Measurements from ENCODE around the gene ADSS2.

Gene ADSS2

DNA sequence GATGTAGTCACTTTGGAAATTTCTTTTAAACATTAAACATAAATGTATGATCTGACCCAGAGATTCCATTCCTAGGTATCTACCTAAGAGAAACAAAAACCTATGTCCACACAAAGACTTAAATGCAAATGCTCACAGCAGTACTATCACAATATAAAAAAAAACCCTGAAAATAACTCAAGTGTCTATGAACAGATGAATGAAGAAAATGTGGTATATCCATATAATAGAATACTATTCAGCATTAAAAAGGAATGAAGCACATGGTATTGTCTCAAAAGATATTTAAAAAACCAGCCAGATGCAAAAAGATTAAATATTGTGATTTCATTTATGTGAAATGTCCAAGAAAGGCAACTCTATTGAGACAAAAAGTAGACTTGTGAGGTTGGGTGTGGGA lies 48.3 kb downstream of the ADSS2 start:
- peaks cover 42% of the 10 kb centered on the region for H3K9me3 Mint-ChIP-seq
- no peak overlapping the region for H3K27ac Mint-ChIP-seq
- H3K27me3 Mint-ChIP-seq (ENCODE audit: low read depth): no peaks in the 10 kb centered on the region
- H3K4me1 Mint-ChIP-seq: no peaks in the 10 kb centered on the region
- peaks cover 84% of the 10 kb centered on the region for H3K36me3 Mint-ChIP-seq (ENCODE audit: low read depth)
- TF ChIP-seq, protein P1, sequence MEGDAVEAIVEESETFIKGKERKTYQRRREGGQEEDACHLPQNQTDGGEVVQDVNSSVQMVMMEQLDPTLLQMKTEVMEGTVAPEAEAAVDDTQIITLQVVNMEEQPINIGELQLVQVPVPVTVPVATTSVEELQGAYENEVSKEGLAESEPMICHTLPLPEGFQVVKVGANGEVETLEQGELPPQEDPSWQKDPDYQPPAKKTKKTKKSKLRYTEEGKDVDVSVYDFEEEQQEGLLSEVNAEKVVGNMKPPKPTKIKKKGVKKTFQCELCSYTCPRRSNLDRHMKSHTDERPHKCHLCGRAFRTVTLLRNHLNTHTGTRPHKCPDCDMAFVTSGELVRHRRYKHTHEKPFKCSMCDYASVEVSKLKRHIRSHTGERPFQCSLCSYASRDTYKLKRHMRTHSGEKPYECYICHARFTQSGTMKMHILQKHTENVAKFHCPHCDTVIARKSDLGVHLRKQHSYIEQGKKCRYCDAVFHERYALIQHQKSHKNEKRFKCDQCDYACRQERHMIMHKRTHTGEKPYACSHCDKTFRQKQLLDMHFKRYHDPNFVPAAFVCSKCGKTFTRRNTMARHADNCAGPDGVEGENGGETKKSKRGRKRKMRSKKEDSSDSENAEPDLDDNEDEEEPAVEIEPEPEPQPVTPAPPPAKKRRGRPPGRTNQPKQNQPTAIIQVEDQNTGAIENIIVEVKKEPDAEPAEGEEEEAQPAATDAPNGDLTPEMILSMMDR (IDR thresholded peaks at IDR 0.05; ENCODE audit: unreplicated experiment in 3 of 3): no peak
- H3K4me3 Mint-ChIP-seq: no peak overlapping the region

DNA sequence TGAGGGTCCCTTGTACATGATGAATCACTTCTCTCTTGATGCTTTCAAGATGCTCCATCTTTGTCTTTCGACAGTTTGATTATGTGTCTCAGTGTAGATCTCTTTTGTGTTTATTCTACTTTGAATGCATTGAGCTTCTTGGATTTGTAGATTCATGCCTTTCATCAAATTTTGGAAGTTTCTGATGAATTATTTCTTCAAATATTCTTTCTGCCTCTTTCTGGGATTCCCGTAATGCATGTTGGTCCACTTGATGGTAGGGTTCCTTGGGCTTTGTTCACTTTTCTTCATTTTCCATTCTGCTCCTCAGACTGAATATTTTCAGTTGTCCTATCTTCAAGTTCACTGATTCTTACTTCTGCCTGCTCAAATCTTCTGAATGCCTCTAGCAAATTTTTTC lies 50.7 kb downstream of the ADSS2 start:
- TF ChIP-seq, protein P1 (IDR thresholded peaks at IDR 0.05; ENCODE audit: unreplicated experiment in 3 of 3): no peak
- Mint-ChIP-seq H3K27ac (no peak overlapping the region), H3K9me3 (peaks cover 42% of the 10 kb centered on the region), H3K4me1 (no peaks in the 10 kb centered on the region), H3K36me3 (ENCODE audit: low read depth) (peaks cover 71% of the 10 kb centered on the region), H3K27me3 (ENCODE audit: low read depth) (no peaks in the 10 kb centered on the region), H3K4me3 (no peak overlapping the region)

DNA sequence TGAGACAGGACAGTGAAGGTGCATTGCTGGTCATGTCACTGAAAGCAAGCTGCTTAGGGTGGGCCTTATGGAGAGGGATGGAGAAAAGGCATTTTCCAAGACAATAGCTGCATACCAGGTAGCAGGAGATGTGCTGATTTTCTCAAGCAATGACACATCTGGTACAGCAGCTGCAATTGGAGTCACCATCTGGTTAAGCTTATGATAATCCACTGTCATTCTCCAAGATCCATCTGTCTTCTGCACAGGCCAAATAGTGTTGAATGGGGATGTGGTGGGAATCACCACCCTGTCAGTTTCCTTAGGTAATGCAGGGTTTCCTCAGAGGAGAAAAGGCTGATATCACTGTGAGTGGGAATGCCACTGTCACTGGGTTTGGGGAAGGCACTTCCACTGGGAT lies 54.6 kb downstream of the ADSS2 start:
- peaks cover 35% of the 10 kb centered on the region for H3K36me3 Mint-ChIP-seq (ENCODE audit: low read depth)
- peaks cover 19% of the 10 kb centered on the region for H3K9me3 Mint-ChIP-seq
- TF ChIP-seq, protein P1 (IDR thresholded peaks at IDR 0.05; ENCODE audit: unreplicated experiment in 3 of 3): no peak

DNA sequence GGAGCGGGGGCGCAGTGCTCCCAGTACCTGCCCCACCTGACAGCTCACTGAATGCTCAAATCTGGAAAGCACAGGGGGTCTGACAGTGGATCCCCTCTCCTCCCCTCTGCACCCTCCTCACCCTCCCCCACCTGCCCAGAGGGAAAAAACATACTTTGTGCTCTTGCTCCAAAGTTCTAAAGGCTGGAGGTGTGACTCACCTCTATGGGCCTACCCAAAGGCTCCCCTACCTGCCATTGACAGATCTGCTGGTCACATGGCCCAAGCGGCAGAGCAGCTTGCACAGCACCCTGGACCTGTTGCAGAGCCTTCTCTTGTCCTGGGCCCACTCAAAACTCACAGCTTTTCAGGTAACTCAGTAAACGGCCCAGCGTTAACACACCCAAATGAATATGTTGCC lies 55.7 kb downstream of the ADSS2 start:
- TF ChIP-seq, protein P1 (IDR thresholded peaks at IDR 0.05; ENCODE audit: unreplicated experiment in 3 of 3): no peak

More for the DNA sequence above, 54.6 kb downstream of the ADSS2 start:
- Mint-ChIP-seq H3K27ac (no peak overlapping the region), H3K27me3 (ENCODE audit: low read depth) (no peaks in the 10 kb centered on the region), H3K4me1 (no peaks in the 10 kb centered on the region), H3K4me3 (no peak overlapping the region)

DNA sequence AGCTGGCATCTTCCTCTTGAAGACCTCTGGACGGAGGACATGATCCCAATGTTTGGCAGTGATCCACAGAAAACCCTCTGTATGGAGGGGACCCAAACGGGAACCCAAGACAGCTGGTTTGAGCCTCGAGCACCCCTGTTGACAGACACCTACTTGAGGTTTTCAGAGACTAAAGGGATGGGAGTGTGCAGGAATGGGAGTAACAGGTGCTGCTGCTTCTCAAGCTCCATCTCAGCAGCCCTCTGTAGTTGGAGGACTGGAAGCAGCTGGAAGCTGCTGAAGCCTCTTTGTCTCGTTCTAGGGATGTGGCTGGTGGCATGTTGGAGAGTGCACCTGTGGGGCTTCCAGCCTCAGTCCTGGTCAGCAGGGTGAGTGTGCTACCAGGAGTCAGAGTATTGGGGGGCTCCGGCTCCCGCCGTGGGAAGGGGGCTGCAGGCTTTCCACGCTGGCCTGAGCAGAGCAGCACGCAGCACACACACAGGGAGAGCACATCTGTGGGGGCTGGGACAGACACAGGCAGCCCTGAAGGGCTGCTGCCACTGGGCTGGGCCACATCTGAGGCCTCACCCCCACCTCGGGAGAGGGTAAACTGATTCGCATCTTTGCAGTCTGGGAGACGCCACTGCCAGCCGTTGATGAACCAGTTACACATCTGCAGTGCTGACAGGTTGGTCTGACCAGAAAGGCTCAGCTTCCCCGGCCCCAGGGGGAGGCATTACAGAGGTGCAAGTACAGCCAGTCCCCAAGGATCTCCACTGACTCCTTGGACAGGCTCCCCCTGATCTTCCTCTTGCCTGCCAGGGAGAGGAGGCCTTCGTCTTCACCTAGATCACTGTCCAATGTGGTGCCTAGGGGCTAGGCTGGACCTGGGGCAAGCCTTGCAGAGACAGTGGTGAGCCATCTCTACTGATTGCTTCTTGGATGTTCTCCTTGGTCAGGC lies 56.6 kb downstream of the ADSS2 start:
- Mint-ChIP-seq H3K4me1 (no peaks in the 10 kb centered on the region), H3K27me3 (ENCODE audit: low read depth) (no peaks in the 10 kb centered on the region), H3K4me3 (no peak overlapping the region), H3K27ac (no peak overlapping the region), H3K9me3 (peaks cover 7% of the 10 kb centered on the region), H3K36me3 (ENCODE audit: low read depth) (peaks cover 15% of the 10 kb centered on the region)
- TF ChIP-seq, protein P1 (IDR thresholded peaks at IDR 0.05; ENCODE audit: unreplicated experiment in 3 of 3): no peak

More for the DNA sequence above, 55.7 kb downstream of the ADSS2 start:
- no peak overlapping the region for H3K27ac Mint-ChIP-seq
- H3K4me3 Mint-ChIP-seq: no peak overlapping the region
- peaks cover 23% of the 10 kb centered on the region for H3K36me3 Mint-ChIP-seq (ENCODE audit: low read depth)
- no peaks in the 10 kb centered on the region for H3K27me3 Mint-ChIP-seq (ENCODE audit: low read depth)
- H3K4me1 Mint-ChIP-seq: no peaks in the 10 kb centered on the region
- H3K9me3 Mint-ChIP-seq: peaks cover 10% of the 10 kb centered on the region

DNA sequence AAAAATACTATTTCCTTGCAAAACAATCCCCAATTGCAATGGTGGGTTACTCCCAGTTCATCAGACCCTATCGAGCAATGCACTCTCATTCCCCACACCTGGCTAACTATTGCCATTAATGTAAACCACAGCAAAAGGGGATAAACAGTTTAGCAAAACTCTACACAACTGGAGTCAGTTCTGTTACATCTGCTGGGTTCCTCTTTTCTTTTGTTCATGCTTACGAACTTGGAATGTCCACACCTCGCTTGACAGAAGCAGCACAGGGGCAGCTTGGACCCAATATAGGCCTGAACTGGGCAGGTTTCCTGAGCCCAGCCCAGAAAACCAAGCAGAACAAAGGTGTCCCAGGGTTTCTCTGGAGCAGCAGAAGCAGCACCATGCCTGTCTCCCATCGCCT lies 57.4 kb downstream of the ADSS2 start:
- no peak overlapping the region for H3K27ac Mint-ChIP-seq
- H3K4me3 Mint-ChIP-seq: no peak overlapping the region
- H3K27me3 Mint-ChIP-seq (ENCODE audit: low read depth): no peaks in the 10 kb centered on the region
- H3K4me1 Mint-ChIP-seq: no peaks in the 10 kb centered on the region
- TF ChIP-seq, protein P1 (IDR thresholded peaks at IDR 0.05; ENCODE audit: unreplicated experiment in 3 of 3): no peak
- peaks cover 8% of the 10 kb centered on the region for H3K36me3 Mint-ChIP-seq (ENCODE audit: low read depth)
- peaks cover 7% of the 10 kb centered on the region for H3K9me3 Mint-ChIP-seq
